ENCODE results near the gene LKAAEAR1. TPM values are rescaled to one million over a fixed set of nuclear protein-coding genes. Genes with fewer than 3 reads are reported as not detected.

The LKAAEAR1 gene
- polyA plus RNA-seq, 2 of the 4 experiments (the other 2 are of a cell fraction) = 0.14 to 0.56 TPM

DNA sequence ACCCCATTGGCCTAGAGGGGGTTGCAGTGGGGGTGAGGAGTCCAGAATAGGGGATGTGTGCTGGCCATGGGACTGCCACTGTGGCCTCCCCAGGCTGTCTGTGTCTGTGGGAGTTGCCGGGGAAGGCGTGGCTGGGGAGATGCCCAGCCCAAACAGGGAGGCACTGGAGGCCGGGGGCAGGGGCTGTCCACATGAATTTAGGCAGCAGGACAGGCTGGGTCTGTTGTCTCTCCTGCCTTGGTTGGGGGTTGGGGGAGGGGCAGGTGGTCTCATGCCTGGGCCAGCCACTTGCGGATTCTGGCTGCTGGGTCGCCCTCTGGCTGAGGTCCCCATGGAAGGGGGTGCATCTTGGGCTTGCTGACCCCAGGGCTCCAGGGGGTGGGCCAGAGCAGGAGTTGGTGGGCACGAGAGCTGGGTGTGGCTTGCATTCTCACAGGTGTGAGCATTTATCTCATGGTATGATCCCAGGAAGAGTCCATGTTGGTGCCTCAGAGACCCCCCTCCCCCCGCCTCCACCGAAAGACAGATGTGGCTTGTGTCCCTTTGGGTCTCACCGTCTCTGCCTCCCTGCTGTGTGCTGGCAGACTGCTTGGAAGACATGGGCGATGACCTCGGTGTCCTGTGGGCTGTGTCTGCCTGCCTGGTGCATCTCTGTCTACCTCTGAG lies 38.7 kb downstream of the LKAAEAR1 start:
- H3K4me1 ChIP-seq = peaks cover 34% of the 10 kb centered on the region
- POLR2A ChIA-PET = interaction anchor here (1.1 kb wide), 1 partner anchor 65 kb away, joined by 3 read pairs; the partner anchor contains the start of gene PRPF6
- ATAC-seq = peak; percentile 6 to 14; a peak in 4 of 6 replicates
- H3K4me2 ChIP-seq = peak overlapping the region; percentile 72
- H3K9me3 ChIP-seq = no peaks in the 10 kb centered on the region
- no peak for TF ChIP-seq NPAS2 (CRISPR knock-in tag; IDR thresholded peaks at IDR 0.05; ENCODE audit: borderline replicate concordance)
- no peak for TF ChIP-seq CHD2 (IDR thresholded peaks at IDR 0.05; ENCODE audit: low read length, partially characterized antibody)
- no peak for TF ChIP-seq KDM1A (IDR thresholded peaks at IDR 0.05; ENCODE audit: low read depth)
- no peak for TF ChIP-seq EHF (CRISPR knock-in tag; IDR thresholded peaks at IDR 0.05)
- TF ChIP-seq JUNB (IDR thresholded peaks at IDR 0.05) = no peak
- no peak for TF ChIP-seq EP300 (IDR thresholded peaks at IDR 0.05)
- TF ChIP-seq BHLHE40 (IDR thresholded peaks at IDR 0.05; ENCODE audit: low read depth, low read length) = no peak
- no peak for TF ChIP-seq ZNF302 (CRISPR knock-in tag; IDR thresholded peaks at IDR 0.05)
- no peak for TF ChIP-seq JUN (IDR thresholded peaks at IDR 0.05)
- TF ChIP-seq, protein P1, sequence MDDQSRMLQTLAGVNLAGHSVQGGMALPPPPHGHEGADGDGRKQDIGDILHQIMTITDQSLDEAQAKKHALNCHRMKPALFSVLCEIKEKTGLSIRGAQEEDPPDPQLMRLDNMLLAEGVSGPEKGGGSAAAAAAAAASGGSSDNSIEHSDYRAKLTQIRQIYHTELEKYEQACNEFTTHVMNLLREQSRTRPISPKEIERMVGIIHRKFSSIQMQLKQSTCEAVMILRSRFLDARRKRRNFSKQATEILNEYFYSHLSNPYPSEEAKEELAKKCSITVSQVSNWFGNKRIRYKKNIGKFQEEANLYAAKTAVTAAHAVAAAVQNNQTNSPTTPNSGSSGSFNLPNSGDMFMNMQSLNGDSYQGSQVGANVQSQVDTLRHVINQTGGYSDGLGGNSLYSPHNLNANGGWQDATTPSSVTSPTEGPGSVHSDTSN (IDR thresholded peaks at IDR 0.05) = no peak
- TF ChIP-seq CBX8 (IDR thresholded peaks at IDR 0.05) = no peak
- TF ChIP-seq CHD4 (IDR thresholded peaks at IDR 0.05; ENCODE audit: borderline replicate concordance) = no peak
- no peak for TF ChIP-seq RFX5 (IDR thresholded peaks at IDR 0.05)
- no peak for TF ChIP-seq NR3C1 (IDR thresholded peaks at IDR 0.05)
- TF ChIP-seq RARB (CRISPR knock-in tag; IDR thresholded peaks at IDR 0.05) = no peak
- TF ChIP-seq, protein P2, sequence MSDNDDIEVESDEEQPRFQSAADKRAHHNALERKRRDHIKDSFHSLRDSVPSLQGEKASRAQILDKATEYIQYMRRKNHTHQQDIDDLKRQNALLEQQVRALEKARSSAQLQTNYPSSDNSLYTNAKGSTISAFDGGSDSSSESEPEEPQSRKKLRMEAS (IDR thresholded peaks at IDR 0.05) = no peak
- TF ChIP-seq, protein P3, sequence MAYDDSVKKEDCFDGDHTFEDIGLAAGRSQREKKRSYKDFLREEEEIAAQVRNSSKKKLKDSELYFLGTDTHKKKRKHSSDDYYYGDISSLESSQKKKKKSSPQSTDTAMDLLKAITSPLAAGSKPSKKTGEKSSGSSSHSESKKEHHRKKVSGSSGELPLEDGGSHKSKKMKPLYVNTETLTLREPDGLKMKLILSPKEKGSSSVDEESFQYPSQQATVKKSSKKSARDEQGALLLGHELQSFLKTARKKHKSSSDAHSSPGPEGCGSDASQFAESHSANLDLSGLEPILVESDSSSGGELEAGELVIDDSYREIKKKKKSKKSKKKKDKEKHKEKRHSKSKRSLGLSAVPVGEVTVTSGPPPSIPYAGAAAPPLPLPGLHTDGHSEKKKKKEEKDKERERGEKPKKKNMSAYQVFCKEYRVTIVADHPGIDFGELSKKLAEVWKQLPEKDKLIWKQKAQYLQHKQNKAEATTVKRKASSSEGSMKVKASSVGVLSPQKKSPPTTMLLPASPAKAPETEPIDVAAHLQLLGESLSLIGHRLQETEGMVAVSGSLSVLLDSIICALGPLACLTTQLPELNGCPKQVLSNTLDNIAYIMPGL (CRISPR knock-in tag; IDR thresholded peaks at IDR 0.05; ENCODE audit: borderline replicate concordance) = no peak
- no peak for TF ChIP-seq TFCP2L1 (CRISPR knock-in tag; IDR thresholded peaks at IDR 0.05)
- no peak for DNase-seq (ENCODE audit: low read depth in 1 of 2, low spot score in 1 of 2)
- WGBS (ENCODE audit: missing lambda C conversion rate) = 67% methylated on average over 4 of the region's 11 CpGs
- CTCF ChIA-PET = interaction anchor here (0.6 to 3.3 kb wide), 4 partner anchors 12 to 43 kb away, joined by 3 to 17 read pairs (median 5); no protein-coding TSS in a partner anchor
- FAIRE-seq = no peak
- no peak overlapping the region for H3K4me3 ChIP-seq
- H3K27ac ChIP-seq = peak overlapping the region; percentile 65 to 86

DNA sequence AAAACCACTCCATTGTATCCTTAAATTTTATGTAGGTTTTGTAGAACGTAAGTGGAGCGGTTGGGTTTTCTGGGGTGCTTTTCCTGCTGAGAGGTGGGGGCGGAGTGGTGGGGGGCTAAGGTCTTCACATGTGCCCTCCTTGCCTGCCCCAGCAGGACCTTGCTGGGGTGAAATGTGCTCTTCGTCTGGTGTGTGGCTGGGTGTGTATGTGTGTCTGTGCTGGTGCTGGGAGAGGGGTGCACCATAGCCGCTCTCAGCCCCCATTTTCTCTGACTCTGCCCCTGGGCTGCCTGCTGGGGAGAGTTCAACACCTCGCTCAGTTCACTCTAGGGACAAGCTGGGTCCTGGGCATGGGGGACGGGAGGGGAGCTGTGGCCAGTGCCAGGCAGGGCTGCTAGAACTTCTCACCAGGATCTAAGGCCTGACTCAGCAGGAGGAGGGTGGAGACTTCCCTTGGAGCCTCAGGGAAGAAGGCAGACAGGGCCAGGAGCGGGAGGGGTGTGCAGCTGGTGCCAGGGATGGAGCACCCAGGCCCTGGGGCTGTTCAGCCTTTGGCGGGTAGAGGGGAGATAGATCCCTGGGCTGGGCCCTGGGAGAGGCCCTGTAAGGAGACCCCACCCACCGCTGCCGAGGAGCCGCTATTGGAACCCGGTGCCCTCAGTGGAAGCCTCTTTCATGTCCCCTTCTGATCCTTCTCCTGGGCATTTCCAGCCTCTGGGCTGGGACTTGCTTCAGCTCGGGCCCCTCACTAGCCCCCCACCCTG lies 39.5 kb downstream of the LKAAEAR1 start:
- peak overlapping the region; percentile 65 to 86 for H3K27ac ChIP-seq
- 46% methylated on average over 14 of the region's 14 CpGs for WGBS (ENCODE audit: missing lambda C conversion rate)
- ATAC-seq = peak; percentile 71 to 82

More for the DNA sequence above, 39.5 kb downstream of the LKAAEAR1 start:
- ChIA-PET CTCF (interaction anchor here (0.6 to 3.3 kb wide), 7 partner anchors 10 to 76 kb away, joined by 3 to 17 read pairs (median 5); no protein-coding TSS in a partner anchor), POLR2A (interaction anchor here (0.6 to 1.1 kb wide), 3 partner anchors 18 to 64 kb away, joined by 3 to 5 read pairs (median 3); partner anchors contain the start of genes PRPF6 and TCEA2)
- TF ChIP-seq CBX8 (IDR thresholded peaks at IDR 0.05) (no peak), POLR2A (IDR thresholded peaks at IDR 0.05; ENCODE audit: low read length) (no peak), GATA3 (IDR thresholded peaks at IDR 0.05; ENCODE audit: borderline replicate concordance) (no peak), MAFK (IDR thresholded peaks at IDR 0.05; ENCODE audit: partially characterized antibody) (peak; percentile 80), SMC3 (IDR thresholded peaks at IDR 0.05) (no peak), HEYL (CRISPR knock-in tag; IDR thresholded peaks at IDR 0.05) (no peak), CBX2 (IDR thresholded peaks at IDR 0.05; ENCODE audit: borderline replicate concordance, low read depth) (no peak), HDAC2 (IDR thresholded peaks at IDR 0.05) (no peak), EHF (CRISPR knock-in tag; IDR thresholded peaks at IDR 0.05) (no peak)
- TF ChIP-seq, protein P2 (IDR thresholded peaks at IDR 0.05) = peak; percentile 22; the same call in 1 of the 2 replicates
- H3K4me3 ChIP-seq = no peak overlapping the region
- peaks cover 27% of the 10 kb centered on the region for H3K4me1 ChIP-seq
- no peak for FAIRE-seq
- H3K4me2 ChIP-seq = peak overlapping the region; percentile 72
- H3K9me3 ChIP-seq = no peaks in the 10 kb centered on the region
- DNase-seq (ENCODE audit: low read depth in 1 of 2, low spot score in 1 of 2) = peak; percentile 52 to 63

Measured in A549 (cell line).